ENCODE results near the gene GUCY2F.

Gene GUCY2F

GRCh38 chrX:109350551-109350950 lies 131.3 kb downstream of the GUCY2F start:
- no peak overlapping the region for H3K4me3 ChIP-seq (ENCODE audit: low read depth in 1 of 2, low read length in 1 of 2)
- H3K27ac ChIP-seq = no peak overlapping the region
- H3K9me3 ChIP-seq = no peaks in the 10 kb centered on the region
- H3K4me1 ChIP-seq (ENCODE audit: control insufficient read depth in 1 of 2, insufficient read depth in 1 of 2, low read depth in 1 of 2, low read length in 1 of 2) = no peaks in the 10 kb centered on the region
- TF ChIP-seq, protein P1, sequence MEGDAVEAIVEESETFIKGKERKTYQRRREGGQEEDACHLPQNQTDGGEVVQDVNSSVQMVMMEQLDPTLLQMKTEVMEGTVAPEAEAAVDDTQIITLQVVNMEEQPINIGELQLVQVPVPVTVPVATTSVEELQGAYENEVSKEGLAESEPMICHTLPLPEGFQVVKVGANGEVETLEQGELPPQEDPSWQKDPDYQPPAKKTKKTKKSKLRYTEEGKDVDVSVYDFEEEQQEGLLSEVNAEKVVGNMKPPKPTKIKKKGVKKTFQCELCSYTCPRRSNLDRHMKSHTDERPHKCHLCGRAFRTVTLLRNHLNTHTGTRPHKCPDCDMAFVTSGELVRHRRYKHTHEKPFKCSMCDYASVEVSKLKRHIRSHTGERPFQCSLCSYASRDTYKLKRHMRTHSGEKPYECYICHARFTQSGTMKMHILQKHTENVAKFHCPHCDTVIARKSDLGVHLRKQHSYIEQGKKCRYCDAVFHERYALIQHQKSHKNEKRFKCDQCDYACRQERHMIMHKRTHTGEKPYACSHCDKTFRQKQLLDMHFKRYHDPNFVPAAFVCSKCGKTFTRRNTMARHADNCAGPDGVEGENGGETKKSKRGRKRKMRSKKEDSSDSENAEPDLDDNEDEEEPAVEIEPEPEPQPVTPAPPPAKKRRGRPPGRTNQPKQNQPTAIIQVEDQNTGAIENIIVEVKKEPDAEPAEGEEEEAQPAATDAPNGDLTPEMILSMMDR (IDR thresholded peaks at IDR 0.05) = no peak
- no peaks in the 10 kb centered on the region for H3K36me3 ChIP-seq
- no peaks in the 10 kb centered on the region for H3K27me3 ChIP-seq

GRCh38 chrX:109350051-109350450 lies 131.8 kb downstream of the GUCY2F start:
- TF ChIP-seq, protein P1 (IDR thresholded peaks at IDR 0.05) = no peak
- no peaks in the 10 kb centered on the region for H3K36me3 ChIP-seq
- H3K27ac ChIP-seq = no peak overlapping the region
- no peaks in the 10 kb centered on the region for H3K4me1 ChIP-seq (ENCODE audit: control insufficient read depth in 1 of 2, insufficient read depth in 1 of 2, low read depth in 1 of 2, low read length in 1 of 2)
- H3K9me3 ChIP-seq = no peaks in the 10 kb centered on the region
- no peaks in the 10 kb centered on the region for H3K27me3 ChIP-seq
- no peak overlapping the region for H3K4me3 ChIP-seq (ENCODE audit: low read depth in 1 of 2, low read length in 1 of 2)

DNA sequence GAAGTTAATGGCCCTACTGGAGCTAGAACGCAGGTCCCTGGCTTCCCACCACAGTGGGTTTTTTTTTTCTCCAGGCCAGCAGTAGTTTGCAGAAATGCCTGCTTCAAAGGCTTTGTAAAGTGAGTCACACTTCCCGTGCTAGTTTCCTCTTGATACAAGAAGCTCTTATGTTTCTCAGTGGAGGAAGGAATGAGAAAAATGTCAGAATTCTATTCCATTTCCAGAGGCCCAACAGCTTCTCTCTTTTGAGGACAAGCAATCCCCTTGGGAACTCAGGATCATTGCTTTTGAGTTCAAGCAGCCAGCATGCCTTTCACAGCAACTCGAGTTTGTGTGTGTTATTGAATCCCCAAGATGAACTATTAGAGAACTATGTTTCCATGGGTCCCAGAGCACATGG lies 134.3 kb downstream of the GUCY2F start:
- H3K9me3 ChIP-seq = no peaks in the 10 kb centered on the region
- H3K36me3 ChIP-seq = no peaks in the 10 kb centered on the region
- no peak overlapping the region for H3K4me3 ChIP-seq (ENCODE audit: low read depth in 1 of 2, low read length in 1 of 2)
- no peaks in the 10 kb centered on the region for H3K27me3 ChIP-seq
- H3K27ac ChIP-seq = no peak overlapping the region
- H3K4me1 ChIP-seq (ENCODE audit: control insufficient read depth in 1 of 2, insufficient read depth in 1 of 2, low read depth in 1 of 2, low read length in 1 of 2) = no peaks in the 10 kb centered on the region
- TF ChIP-seq, protein P1 (IDR thresholded peaks at IDR 0.05) = no peak

GRCh38 chrX:109346491-109346890 lies 135.4 kb downstream of the GUCY2F start:
- TF ChIP-seq, protein P1 (IDR thresholded peaks at IDR 0.05) = no peak
- H3K4me1 ChIP-seq (ENCODE audit: control insufficient read depth in 1 of 2, insufficient read depth in 1 of 2, low read depth in 1 of 2, low read length in 1 of 2) = no peaks in the 10 kb centered on the region
- no peak overlapping the region for H3K27ac ChIP-seq
- H3K9me3 ChIP-seq = no peaks in the 10 kb centered on the region
- no peak overlapping the region for H3K4me3 ChIP-seq (ENCODE audit: low read depth in 1 of 2, low read length in 1 of 2)
- no peaks in the 10 kb centered on the region for H3K27me3 ChIP-seq
- no peaks in the 10 kb centered on the region for H3K36me3 ChIP-seq

DNA sequence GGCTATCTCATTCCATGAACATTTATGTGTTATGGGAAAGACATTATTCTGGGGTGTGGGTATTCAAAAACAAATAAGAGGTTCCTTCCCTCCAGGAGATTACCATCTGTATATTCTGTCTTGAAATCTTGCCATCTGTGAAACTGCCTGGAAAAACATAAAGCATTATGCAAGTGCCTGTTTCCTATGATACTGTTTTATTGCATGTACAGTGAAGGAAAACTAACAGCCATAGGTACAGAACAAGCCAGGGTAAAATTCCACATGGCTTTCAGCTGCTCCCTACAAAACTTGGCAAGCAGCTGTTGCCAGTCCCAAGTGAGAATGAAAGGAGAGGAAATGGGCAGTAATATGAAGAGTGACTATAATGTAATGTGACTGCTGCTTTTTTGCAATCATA lies 136.0 kb downstream of the GUCY2F start:
- no peak overlapping the region for H3K27ac ChIP-seq
- no peak overlapping the region for H3K4me3 ChIP-seq (ENCODE audit: low read depth in 1 of 2, low read length in 1 of 2)
- no peaks in the 10 kb centered on the region for H3K4me1 ChIP-seq (ENCODE audit: control insufficient read depth in 1 of 2, insufficient read depth in 1 of 2, low read depth in 1 of 2, low read length in 1 of 2)
- no peaks in the 10 kb centered on the region for H3K36me3 ChIP-seq
- H3K27me3 ChIP-seq = no peaks in the 10 kb centered on the region
- TF ChIP-seq, protein P1 (IDR thresholded peaks at IDR 0.05) = no peak
- H3K9me3 ChIP-seq = no peaks in the 10 kb centered on the region

GRCh38 chrX:109344678-109345077 lies 137.2 kb downstream of the GUCY2F start:
- Histone ChIP-seq H3K27ac (no peak overlapping the region), H3K36me3 (no peaks in the 10 kb centered on the region), H3K9me3 (no peaks in the 10 kb centered on the region), H3K4me1 (ENCODE audit: control insufficient read depth in 1 of 2, insufficient read depth in 1 of 2, low read depth in 1 of 2, low read length in 1 of 2) (no peaks in the 10 kb centered on the region), H3K27me3 (no peaks in the 10 kb centered on the region), H3K4me3 (ENCODE audit: low read depth in 1 of 2, low read length in 1 of 2) (no peak overlapping the region)
- TF ChIP-seq, protein P1 (IDR thresholded peaks at IDR 0.05) = no peak
